ENCODE data around the gene ZACN. TPM values are rescaled to one million over a fixed set of nuclear protein-coding genes. Genes with fewer than 3 reads are reported as not detected.
A peak's percentile ranks its signal among the peaks of the same experiment; 100 is the strongest.

Gene ZACN
- total and polyA plus RNA-seq, 2 donors (not counting 3 experiments of a cell fraction or from before 2014, with no cell fraction given), result 0.18 TPM; not detected in 1

GRCh38 chr17:76102944-76103273, 23.9 kb downstream of the ZACN start:
- H3K9ac ChIP-seq (replicated peaks; ENCODE audit: extremely low read depth, insufficient read depth, low read length), result peak overlapping the region; percentile 69
- ChIA-PET POLR2A (interaction anchor here (0.6 to 1.2 kb wide), 2 partner anchors 31 to 164 kb away, joined by 5 read pairs; partner anchors contain the start of gene SRP68), CTCF (interaction anchor here (1.0 to 4.2 kb wide), 9 partner anchors 10 to 295 kb away, joined by 3 to 24 read pairs (median 4); partner anchors contain the start of genes MRPL38 and PRPSAP1)
- BruUV-seq (replicated peaks), result no TSS peak
- H3K27me3 ChIP-seq (ENCODE audit: control insufficient read depth in 2 of 2, insufficient read depth in 2 of 2, low read length in 2 of 2), result no peaks in the 10 kb centered on the region
- peak; percentile 28 for FAIRE-seq
- no peak for DNase-seq (ENCODE audit: low read depth, low spot score)
- peak overlapping the region; percentile 79 for H3K4me2 ChIP-seq (ENCODE audit: insufficient read depth, low read length)
- H3K36me3 ChIP-seq (ENCODE audit: control insufficient read depth in 2 of 2, extremely low read depth in 1 of 2, insufficient read depth in 2 of 2, low read length in 2 of 2), result peaks cover 0 to 7% of the 10 kb centered on the region in 2 experiments
- no peaks in the 10 kb centered on the region for H3K9me3 ChIP-seq (replicated peaks; ENCODE audit: control insufficient read depth, insufficient read depth, low read length)
- no peaks in the 10 kb centered on the region for H4K20me1 ChIP-seq (replicated peaks; ENCODE audit: control insufficient read depth, extremely low read depth, insufficient read depth, low read length)
- dilution Hi-C loops (cut with MboI; ENCODE audit: extremely low pct_ligation_motif_present, low sequenced_read_pairs), result no loop called here
- H3K27ac ChIP-seq (ENCODE audit: insufficient read depth, low read depth, low read length), result peak overlapping the region; percentile 52
- peaks cover 11% of the 10 kb centered on the region for H3K79me2 ChIP-seq (ENCODE audit: control insufficient read depth, insufficient read depth, low read length)
- intact Hi-C loops (cut with micrococcal nuclease), result loop anchor here (1.0 kb wide), 2 partner anchors 12 to 31 kb away; partner anchors contain the start of gene SRP68
- TF ChIP-seq MAX (IDR thresholded peaks at IDR 0.05; ENCODE audit: insufficient read depth, insufficient read length) (no peak), MYC (IDR thresholded peaks at IDR 0.05; ENCODE audit: low read depth, low read length) (no peak), GATA2 (IDR thresholded peaks at IDR 0.05; ENCODE audit: insufficient read depth, insufficient read length, low read depth, low read length) (no peak), JUN (IDR thresholded peaks at IDR 0.05; ENCODE audit: borderline replicate concordance, insufficient read depth, insufficient read length, low read depth) (no peak), EZH2 (IDR thresholded peaks at IDR 0.05; ENCODE audit: borderline replicate concordance, low read depth, low read length, severe bottlenecking) (no peak), FOS (IDR thresholded peaks at IDR 0.05; ENCODE audit: borderline replicate concordance, insufficient read depth, low read length) (no peak), CTCF (IDR thresholded peaks at IDR 0.05; ENCODE audit: extremely low read depth in 1 of 2, insufficient read depth in 1 of 2, low read depth in 1 of 2, low read length in 2 of 2) (no peak), POLR2AphosphoS5 (IDR thresholded peaks at IDR 0.05; ENCODE audit: insufficient read depth, low read depth, low read length) (no peak), POLR2A (IDR thresholded peaks at IDR 0.05; ENCODE audit: low read depth, low read length) (no peak)
- no peaks in the 10 kb centered on the region for H3K9me1 ChIP-seq (replicated peaks; ENCODE audit: control insufficient read depth, extremely low read depth, insufficient read depth, low read length)
- H2AFZ ChIP-seq (ENCODE audit: low read depth, low read length), result peak overlapping the region; percentile 98
- peaks cover 8% of the 10 kb centered on the region for H3K4me1 ChIP-seq (ENCODE audit: control insufficient read depth, extremely low read depth, insufficient read depth, low read length)
- H3K4me3 ChIP-seq (replicated peaks in 1 of 3; ENCODE audit: insufficient read depth in 1 of 3, low read depth in 1 of 3, low read length in 3 of 3), result peak overlapping the region; percentile 73 to 87 (median 78)

Measured in endothelial cell of umbilical vein (primary cell).